ELF-1 (cell line): ENCODE measurements around the gene MTHFSD.

Experiments used
- DNase-seq: peaks from one replicate; pipeline ENCODE4 v3.0.0-alpha.2; 2016; ENCODE audit warnings: low read depth, low spot score

MTHFSD gene

GRCh38 chr16:86550281-86550680, 4.8 kb downstream of the MTHFSD start:
- no peak for DNase-seq

- DNase-seq = no peak
Observed at GRCh38 chr16:86549893-86550190, 5.2 kb downstream of the MTHFSD start.

DNA sequence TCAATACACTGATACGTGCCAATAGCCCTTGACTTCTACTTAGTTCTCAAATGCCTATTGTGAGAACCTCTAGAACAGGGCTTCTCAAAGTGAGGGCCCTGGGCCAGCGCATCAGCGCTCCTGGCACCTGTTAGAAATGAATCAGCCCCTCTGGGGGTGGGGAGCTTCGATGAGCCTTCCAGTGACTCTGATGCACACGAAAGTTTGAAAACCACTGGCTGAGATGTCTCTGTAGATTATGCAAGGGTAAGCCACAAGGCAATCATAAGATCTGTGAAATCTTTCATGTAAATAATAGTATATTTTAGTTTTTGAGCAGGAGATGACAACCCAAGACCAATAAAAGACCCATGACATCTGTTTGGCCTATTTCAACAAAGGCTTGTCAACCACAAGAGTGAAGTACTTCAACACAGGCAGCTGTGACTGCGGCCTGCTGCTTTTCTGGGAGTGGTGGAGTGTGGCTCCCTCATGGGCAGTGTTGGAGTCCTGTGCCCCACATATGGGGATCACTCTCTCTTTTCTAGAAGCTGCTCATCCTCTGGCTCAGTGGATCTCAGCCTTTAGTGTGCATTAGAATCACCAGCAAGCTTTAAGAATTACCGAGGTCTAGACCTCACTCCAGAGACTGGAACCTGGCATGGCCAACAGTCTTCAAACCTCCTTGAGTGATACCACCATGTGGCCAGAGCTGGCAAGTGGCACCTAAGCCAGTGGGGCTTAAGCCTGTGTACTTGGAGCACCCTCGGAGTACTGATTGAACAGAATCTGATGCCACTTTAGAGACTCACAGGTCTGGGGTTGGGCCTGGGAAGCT, 5.8 kb downstream of the MTHFSD start:
- no peak for DNase-seq

- no peak for DNase-seq
Observed at GRCh38 chr16:86547286-86547685, 7.7 kb downstream of the MTHFSD start.

GRCh38 chr16:86546638-86547013, 8.4 kb downstream of the MTHFSD start:
- DNase-seq = no peak

DNA sequence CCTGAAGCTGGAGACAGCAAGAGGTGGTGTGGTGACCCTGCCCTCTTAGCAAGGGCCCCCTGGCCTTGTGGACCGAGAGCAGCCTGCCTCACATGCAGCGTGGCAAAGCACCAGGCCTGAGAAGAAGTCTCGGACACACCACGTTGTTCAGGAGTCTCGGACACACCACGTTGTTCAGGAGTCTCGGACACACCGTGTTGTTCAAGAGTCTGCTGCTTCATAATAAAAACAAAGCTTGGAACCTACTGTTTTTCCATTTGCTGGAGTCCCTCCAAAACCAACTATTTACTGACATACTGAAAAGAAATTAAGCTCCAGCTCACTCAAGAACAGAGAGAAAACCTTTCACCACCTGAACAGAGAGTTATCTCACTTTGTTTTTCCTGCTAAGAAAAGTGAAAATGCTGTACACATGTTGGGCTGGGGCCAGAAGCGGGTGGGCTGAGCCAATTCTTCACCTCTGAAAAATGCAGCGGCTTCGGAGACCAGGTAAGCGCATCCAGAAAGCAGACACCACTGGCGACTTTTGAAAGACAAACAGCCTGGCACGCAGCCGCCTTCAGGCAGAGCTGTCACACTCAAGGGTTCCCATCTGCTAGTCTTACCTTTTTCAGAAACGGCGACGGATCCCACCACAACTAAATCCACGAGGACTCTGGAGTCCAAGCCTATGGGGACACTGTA, 8.9 kb downstream of the MTHFSD start:
- no peak for DNase-seq

DNA sequence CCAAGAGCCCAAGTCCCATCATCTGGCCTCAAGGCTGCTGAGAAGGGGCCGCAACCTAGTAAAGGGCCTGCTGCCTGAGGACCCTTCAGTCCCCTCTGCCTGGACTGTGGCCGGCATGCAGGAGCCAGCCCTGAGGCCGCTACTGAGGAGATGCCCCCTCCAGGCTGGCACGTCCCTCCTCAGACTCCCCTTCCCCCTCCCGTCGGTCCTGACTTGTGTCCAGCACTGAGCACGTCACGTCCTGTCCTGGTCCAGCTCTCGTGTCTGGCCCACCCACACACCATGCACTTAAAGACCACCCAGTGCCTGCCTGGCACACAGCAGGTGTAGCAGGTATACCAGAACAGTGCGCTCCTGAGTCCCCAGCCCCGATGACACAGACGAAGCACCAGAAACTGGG, 9.6 kb downstream of the MTHFSD start:
- no peak for DNase-seq

DNA sequence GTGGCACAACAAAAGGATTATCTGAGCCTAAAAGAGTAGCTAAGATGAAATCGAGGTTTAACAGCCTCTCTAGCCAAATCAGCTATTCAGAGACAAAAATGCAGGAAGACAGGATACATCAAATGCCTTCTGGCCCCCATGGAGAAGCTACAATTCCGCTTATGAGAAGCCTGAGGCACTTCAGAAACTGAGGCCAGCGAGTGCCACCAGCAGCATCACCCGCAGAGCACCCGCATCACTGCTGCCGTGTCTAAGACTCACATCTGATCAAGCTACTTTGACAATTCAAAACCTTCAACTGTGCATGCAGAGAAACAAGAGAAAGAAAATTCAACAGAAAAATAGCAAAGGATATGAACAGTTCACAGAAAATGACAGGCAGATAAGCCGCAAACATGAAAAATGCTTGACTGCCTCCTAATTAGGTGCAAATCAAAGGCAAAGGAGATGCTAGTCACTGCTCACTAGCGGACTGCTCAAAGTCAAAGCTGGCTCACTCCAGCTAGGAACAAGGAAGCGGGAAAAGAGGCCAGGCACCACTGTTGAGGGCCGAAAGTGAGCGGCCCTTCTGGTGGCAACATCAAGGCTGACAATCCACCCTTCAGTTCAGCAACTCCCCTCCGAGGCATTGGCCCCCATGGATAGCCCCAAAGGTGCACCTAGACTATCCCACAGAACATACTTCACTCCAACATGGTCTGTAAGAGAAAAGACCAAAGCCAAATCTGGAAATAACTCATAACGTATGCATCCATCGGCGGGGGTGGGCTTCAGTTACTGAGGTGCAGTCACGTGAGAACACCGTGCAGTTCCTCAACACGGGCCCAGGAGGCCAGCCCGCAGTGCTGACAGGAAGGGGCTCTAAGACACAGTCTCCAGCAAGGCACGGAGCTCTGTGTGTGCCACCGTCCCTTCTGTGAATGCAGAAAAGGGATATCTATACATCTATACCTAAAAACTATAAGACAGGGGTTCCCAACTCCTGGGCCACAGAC, 12.0 kb downstream of the MTHFSD start:
- DNase-seq = no peak

DNA sequence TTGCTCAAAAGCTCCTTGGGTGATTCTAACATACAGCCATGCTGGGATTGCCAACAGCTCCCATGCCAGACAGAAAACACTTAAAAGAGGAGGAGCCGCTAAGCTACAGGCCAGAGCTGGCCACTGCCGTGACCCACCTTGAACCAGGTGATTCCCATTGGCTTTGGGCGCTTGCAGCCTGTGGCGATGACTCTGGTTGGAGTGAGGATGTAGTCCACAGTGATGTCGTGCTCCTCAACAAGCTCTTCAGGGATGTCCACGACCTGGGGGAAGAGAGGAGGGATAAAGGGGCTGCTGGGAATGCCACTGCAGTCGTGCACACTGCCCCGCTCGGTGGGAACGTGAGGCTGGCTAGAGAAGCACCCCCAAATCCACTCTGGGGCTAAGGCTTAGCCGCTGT, 13.5 kb downstream of the MTHFSD start:
- DNase-seq = no peak

DNA sequence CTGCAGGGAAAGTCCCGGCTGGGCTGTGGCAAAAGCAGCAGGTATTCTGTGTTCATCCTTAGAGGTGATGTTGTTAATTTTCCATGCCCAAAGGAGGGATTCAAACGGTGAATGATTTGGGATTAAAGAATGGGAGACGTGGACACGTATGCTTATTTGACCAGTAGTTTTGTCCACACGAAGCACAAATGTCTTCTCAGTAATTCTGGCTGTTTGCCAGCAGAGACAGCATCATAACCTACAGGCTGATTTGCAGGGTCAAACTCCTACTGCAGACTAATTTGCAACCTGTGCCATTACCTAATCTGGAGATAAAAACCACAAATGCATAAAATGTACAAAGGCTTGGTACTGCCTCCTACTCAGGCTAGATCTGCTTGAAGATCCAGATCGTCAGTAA, 14.1 kb downstream of the MTHFSD start:
- no peak for DNase-seq

DNA sequence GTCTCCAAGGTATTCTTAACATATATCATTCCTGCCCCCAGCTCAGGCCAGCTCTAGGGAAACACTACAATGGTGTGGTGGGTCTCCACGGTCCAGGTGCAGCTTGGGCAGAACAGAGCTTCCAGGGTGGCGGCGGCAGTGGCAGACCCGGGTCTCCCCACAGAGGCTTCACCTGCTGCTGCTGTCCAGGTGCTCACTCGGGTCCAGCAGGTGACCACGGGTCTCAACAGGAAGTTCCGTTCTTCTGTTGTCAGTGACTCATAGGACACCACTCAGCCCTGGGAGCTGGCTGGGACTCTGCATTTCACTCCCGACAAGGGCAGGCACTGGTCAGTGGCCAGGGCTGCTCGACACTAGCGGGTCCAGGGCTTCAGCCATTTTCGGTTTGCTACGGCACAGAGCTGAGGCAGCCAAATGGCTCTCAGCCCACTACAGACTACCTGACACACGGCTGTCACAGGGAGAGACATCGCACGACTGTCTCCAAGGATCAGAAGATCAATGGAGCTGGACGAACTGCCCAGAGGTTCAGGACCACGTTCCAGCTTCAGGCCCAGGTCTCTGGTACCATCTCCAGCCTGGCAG, 16.7 kb downstream of the MTHFSD start:
- DNase-seq = no peak

DNA sequence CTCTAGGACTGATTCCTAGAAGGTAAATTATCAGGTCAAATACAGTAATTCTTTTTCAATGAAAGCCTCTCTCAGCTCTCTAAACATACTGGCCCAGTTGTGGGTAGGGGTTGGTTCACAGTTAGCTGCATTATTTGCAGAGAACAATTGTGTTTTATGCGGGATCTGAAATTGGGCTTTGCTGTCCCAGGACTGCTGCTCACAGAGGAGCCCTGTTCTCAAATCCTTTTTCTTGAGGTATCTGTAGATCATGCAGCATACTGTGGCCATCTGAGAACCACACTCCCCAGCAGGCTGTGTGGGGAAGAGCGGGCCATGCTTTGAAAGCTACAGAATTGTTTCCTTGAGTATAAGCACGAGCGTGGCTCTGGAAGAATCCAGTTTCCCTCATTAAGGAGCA, 17.5 kb downstream of the MTHFSD start:
- DNase-seq = no peak

- no peak for DNase-seq
Observed at GRCh38 chr16:86536621-86537020, 18.4 kb downstream of the MTHFSD start.

- DNase-seq = no peak
Observed at GRCh38 chr16:86534779-86535615, 20.0 kb downstream of the MTHFSD start.

- no peak for DNase-seq
Observed at GRCh38 chr16:86533767-86534351, 21.2 kb downstream of the MTHFSD start.

- no peak for DNase-seq
Observed at GRCh38 chr16:86533076-86533475, 22.0 kb downstream of the MTHFSD start.

DNA sequence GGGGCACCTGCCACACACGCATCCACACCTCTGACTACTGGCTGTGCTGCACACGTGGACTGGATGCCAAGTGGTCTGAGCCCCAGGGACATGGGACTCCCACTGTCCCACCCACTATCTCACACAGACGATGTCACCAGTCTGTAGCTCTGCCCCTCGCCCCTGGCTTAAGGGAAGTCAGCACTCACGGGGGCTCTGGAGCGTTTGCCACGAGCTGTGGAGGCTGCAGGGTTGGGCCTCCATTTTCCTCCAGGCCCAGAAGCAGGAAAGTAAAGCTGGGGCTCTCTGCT, 22.6 kb downstream of the MTHFSD start:
- no peak for DNase-seq

DNA sequence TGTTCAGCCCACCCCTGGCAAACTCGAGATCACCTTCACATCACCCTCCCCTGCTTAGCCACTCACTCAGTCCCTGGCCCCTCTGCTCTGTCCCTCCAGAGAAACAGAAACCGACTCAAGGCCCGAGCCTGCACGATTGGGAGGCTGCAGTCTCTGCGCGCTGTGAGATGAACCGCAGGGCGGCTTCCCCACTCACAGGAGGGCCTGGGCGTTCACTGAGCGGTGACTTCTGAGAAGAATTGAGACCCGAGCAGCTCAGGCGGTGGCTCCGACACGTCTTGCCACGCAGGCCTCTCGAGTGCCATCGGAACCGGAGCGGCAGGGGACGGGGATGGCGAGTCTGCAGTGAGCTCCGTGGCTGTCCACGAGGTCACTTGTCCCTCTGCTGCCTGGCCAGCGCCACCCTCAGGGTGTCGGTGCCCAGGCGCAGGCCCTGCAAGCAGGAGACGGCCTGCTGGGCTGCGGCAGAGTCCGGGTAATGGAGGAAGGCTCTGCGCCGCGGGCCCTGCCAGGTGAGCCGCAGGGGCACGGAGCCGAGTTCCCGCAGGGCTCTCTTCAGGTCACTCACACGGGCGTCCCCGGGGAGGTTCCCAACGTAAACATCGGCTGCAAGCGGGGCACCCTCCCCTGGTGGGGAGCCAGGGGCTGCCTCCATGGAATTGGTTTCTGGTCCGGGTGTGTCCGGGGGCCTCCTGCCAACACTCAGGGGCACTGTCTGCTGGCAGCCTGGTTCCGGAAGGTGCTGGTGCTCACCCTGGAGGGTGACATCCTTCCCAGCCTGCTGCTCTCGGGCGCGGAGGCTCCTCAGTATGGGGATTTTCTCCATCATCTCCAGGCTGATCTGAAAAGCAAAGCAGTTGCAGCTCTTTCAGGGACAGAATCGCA, 23.2 kb downstream of the MTHFSD start:
- DNase-seq = no peak

- DNase-seq = no peak
Observed at GRCh38 chr16:86531191-86531545, 23.9 kb downstream of the MTHFSD start.
